GM19395 (cell line): Measurements from ENCODE around the gene ULK3.

Experiments used
- ATAC-seq: cut with Tn5 transposase; IDR thresholded peaks from one replicate; pipeline ENCODE4 v1.9.1; 2021; ENCODE audit warnings: mild to moderate bottlenecking, moderate library complexity; ENCODE audit not compliant: unreplicated experiment

Gene ULK3

DNA sequence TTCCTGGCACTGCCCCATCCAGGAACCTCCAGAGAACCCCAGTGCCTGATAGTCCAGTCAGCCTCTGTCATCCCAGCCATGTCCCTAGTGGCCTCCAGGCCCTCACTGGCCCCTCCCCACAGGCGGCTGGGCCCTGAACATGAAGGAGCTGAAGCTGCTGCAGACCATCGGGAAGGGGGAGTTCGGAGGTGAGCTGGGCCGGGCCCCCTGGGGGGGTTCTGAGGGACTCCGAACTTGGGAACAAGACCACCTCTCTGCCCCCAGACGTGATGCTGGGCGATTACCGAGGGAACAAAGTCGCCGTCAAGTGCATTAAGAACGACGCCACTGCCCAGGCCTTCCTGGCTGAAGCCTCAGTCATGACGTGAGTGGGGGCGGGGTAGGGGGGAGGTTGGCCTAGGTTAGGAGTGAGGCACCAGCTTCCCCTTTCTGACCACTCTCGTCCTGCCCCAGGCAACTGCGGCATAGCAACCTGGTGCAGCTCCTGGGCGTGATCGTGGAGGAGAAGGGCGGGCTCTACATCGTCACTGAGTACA lies 42.3 kb downstream of the ULK3 start:
- no peak for ATAC-seq

DNA sequence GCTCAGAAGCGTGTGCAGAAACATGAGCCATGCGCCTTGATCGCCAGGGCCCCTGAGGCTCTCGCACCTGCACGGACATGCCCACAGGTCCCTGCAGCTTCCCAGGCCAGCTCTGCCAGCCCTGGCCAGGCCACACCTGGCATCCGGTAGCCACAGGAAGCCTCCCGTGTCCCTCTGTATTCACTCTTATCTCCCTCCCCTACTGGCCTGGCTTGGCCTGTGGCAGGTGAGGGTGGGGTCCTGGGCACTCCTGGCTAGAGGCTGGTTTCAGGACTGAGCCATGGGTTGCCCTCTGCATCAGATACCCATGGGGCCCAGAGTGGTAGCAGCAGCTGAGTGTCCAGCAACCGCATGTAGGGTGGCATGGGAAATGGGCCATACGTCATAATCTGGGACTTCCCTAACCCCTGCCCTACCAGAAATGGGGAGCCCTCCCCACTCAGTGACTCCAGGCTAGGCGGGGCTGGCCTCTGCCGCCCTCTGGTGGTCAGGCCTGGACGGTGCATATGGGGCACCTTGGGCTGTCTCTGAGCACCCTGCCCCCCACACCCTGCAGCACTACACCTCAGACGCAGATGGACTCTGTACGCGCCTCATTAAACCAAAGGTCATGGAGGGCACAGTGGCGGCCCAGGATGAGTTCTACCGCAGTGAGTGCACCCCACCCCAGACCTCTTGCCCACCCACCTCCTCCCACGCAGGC lies 42.9 kb downstream of the ULK3 start:
- ATAC-seq, result no peak

DNA sequence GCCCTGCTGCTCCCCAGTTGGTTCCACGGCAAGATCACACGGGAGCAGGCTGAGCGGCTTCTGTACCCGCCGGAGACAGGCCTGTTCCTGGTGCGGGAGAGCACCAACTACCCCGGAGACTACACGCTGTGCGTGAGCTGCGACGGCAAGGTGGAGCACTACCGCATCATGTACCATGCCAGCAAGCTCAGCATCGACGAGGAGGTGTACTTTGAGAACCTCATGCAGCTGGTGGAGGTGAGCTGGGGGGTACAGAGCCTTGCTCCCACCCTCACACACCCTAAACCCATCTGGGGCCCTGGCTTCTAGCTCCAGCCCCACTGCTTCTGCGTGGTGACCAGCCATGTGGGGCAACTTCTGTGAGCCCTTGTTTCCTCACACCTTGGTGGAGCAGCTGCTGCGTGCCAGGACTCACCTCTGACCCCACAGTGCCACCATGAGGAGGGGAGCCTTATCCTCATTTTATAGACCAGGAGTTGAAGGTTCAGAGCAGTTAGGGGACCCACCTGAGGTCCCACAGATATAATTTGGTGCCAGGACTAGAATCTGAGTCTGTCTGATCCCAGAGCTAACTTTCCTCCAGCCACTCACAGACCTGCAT lies 43.6 kb downstream of the ULK3 start:
- ATAC-seq, result no peak

DNA sequence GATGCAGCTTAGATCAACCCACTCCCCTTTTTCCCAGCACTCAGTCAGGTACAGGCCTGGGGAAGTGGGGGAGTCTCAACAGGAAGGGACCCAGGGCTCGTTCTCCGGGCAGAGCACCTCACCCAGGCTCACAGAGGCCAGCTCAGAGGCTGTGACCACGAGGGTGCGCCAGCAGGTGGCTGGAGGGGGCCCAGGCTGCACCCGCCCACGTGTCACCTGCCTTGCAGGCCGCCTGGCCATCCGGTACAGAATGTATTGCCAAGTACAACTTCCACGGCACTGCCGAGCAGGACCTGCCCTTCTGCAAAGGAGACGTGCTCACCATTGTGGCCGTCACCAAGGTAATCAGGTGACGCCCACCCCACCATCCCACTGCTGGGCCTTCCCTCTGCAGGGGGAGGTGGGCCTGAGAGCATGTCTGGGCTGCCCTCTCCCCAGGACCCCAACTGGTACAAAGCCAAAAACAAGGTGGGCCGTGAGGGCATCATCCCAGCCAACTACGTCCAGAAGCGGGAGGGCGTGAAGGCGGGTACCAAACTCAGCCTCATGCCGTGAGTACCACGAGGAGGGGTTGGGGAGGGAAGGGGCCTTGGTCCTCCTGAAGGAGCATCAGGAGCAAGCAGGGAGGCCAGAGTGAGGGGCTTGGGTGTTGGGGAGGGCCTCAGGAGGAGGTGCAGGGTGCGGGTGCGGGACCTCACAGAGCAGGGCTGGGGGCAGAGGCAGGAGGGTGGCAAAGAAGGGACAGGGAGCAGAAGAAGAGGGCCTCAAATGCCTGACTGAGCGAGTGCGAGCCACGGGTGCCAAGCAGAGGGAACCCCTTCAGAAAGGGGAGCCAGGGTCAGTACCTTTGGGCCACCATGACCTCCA lies 44.3 kb downstream of the ULK3 start:
- no peak for ATAC-seq

DNA sequence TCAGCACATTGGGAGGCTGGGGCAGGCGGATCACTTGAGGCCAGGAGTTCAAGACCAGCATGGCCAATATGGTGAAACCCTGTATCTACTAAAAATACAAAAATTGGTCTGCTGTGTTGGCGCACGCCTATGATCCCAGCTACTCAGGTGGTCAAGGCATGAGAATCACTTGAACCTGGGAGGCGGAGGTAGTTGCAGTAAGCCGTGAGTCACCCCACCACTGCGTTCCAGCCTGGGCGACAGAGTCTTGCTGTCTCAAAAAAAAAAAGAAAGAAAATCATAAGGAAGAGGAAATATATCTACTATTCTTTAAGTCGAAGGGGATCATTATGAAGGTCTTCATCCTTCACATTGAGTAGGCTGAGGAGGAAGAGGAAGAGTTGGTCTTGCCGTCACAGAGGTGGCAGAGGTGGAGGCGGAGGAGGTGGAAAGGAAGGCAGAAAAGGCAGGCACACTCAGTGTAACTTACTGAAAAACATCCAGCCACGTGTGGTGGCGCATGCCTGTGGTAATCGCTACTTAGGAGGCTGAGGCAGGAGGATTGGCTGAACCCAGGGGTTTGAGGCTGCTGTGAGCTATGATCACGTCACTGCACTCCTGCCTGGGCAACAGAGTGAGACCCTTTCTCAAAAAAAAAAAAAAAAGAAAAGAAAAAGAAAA lies 46.9 kb downstream of the ULK3 start:
- ATAC-seq, result no peak

DNA sequence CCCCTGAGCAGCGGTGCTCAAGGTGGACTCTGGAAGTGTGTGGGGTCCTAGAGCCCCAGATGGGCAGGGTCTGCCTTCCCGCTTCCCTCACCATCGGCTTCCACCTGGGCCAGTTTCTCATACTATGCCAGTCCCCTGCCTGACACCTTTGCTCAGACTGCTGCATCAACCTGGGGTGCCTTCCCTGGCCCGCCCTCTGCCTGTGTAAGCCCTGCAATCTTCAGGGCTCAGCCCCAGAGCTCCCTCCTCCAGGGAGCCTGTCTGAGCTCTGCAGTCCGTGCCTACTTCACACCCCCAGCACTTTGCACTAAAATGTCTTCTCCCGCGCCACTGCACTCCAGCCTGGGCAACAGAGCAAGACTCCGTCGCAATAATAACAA lies 48.0 kb downstream of the ULK3 start:
- ATAC-seq, result no peak

DNA sequence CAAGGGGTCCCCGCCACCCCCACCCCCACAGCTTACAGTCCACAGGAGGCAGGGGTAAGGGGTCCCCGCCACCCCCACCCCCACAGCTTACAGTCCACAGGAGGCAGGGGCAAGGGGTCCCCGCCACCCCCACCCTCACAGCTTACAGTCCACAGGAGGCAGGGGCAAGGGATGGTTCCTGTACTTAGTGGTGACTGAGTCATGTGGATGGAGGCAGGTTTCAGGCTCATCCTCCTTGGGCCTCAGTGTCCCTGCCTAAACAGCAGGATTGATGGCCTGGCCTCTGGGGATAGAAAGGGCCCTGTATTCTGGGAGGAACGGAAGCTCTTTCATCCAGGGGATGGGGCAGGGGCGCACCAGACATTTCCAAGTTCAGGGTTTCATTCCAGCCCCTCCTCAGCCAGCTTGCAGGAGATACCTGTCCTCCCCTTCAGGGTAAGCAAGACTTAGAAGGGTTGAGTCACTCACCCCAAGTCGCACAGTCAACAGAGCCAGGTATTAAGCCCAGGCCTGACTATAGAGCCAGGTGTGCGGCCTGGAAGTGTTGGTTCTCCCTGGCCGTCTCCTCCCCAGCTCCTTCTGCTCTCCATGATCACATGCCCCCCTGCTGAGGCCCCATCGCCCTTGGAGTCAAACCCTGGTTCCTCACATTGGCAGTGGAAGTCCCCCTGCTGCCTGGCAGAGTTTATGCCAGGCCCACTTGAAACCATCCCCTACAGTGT lies 48.5 kb downstream of the ULK3 start:
- ATAC-seq, result no peak

DNA sequence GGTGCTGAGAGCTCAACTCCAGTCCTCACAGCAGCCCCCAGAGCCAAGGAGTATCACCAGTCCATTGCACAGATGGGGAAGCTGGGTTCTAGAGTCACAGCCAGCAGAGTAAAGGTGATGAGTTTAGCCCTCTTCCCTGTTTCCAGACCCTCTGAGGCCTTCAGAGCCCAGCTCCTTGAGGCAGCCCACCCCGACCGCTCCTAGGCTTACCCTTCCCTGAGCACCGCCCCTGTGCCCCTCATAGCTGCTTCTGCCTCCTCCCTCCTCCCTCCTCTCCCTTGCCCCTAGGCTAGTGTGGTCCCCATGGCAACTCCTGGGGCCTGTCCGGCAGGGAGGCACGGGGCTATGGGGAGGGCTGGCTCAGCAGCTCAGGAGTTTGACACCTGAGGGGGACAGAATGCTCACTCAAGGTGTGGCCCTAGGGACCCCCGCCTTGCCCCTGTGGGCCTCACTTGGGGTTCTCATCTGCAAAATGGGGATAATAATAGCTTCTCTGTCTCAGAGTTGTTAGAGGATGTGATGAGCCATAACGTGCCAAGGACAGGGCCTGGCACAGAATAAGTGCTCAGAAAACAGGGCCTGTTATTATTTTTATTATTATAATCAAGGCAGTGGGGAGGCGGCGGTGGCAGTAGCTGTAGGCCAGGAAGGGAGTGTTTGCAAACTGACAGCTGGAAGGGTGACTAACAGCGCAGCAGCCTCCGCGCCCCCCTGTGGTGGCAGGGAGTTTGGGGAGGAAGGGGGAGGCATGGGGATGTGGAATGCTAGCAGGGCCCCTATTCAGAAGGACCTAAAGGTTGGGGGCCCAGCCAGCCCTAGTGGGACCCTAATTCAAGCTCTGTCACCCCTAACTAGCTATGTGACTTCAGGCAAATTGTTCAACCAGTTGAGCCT lies 49.6 kb downstream of the ULK3 start:
- no peak for ATAC-seq

DNA sequence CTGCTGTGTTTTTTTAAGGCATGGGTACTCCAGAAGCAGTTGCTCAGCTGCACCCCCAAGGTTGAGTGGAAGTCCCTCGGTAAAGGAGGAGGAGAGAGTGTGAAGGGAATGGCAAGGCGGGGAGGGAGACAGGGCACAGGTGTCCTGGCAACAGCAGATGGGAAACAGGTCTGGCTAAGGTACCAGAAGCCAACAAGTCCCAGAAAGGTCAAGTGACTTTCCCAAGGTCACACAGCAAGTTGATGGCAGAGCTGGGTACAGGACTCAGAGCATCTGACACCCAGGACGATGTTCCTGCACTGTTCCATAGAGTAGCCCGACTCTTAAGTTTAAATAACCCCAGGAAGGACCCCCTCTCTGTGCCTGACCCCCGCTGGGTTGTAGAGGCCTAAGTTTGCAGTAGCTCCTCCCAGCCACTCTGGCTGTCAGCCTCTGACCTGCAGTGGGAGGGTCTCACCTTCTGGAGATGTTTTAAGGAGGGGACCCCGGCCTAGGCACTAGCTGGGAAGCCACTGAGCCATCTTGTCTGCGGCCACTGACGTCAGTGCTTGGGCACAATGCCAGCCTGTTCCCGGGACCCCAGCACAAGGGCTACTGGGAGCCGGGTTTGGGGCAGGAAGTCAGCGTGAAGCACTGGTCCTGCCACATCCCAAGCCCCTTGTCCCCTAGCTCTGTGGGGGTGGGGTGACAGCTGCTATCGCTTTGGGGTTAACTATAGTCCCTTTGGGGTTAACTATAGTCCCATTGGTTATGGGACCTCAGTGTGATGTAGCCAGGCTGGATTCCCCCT lies 50.5 kb downstream of the ULK3 start:
- no peak for ATAC-seq

DNA sequence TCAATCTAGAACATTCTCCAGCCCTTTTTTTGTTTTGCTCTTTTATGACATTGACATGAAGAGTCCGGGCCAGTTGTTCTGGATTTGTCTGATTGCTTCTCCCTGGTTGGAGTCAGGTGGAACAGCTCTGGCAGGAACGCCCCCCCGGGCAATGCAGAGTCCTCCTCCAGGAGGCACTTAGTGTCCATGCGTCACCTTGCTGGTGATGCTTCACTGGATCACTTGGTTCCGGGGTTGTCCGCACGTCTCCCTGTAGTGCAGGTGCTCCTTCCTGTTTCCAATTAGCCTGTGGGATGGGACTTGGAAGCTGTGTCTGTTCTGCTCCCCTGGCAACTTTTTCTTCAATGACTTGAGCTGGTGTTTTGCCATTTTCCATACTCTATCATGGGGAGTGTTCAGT lies 51.3 kb downstream of the ULK3 start:
- ATAC-seq, result no peak

DNA sequence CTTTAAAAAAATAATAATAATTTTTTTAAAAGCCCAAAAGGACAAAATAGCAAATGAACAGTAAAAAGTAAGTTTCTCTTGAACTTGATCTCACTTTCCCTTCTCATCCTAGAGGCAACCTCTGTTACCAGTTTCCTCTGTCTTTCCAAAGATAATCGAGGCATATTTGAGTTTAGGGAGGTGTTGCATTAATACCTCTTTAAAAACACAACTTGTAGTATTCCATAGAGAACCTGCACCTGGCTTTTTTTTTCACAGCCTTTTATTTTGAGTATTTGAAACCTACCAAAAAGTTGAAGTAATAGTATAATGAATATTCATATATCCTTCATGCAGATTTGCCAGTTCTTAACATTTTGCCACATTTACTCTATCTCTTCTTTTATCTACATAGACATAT lies 51.9 kb downstream of the ULK3 start:
- ATAC-seq, result no peak

DNA sequence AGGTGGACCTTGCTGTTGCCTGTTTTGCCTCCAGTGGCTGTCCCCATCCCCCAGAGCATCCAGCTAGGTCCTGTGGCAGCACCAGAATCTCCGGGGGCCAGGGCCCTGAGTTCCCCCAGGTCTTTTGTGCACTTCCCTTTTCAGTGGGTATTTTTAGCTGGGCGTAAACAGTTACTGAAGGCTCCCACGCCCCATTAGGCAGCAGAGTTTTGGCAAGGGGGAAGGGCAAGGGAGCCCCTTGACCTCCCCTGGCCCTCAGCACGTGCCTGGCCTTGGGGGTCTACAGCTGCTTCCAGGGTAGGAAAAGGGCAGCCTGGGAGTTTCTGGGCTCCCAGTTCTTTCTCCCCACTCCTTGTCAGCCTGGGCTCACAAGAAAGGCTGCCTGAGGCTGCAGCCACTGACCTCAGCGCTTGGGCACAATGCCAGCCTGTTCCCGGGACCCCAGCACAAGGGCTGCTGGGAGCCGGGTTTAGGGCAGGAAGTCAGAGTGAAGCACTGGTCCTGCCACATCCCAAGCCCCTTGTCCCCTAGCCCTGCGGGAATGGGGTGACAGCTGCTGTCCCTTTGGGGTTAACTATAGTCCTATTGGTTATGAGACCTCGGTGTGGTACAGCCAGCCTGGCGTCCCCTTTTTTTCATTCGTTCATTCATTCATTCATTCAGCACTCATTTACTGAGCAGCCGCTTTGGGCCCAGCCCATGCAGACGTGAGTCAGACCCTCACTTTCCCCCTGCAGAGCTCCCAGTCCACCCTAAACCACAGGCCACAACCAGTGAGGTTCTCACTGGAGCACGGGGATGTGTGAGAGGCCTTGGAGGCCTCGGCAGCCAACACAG lies 52.7 kb downstream of the ULK3 start:
- ATAC-seq, result peak; percentile 19

DNA sequence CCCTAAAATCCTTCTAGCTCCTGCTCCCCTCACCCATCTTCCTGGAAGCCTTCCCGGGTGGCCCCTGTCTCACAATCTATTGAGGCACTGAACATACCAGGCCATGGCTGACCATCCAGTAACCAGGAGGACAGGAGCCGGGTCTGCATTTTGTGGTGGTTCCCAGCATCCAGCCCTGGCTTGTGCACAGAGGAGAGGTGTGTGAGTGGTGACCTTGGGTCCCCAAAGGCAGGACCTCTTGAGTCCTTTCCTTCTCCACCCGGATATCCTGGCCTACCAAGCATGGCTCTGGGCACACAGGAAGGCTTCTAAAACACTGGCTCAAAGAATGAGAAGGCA lies 53.2 kb downstream of the ULK3 start:
- no peak for ATAC-seq

DNA sequence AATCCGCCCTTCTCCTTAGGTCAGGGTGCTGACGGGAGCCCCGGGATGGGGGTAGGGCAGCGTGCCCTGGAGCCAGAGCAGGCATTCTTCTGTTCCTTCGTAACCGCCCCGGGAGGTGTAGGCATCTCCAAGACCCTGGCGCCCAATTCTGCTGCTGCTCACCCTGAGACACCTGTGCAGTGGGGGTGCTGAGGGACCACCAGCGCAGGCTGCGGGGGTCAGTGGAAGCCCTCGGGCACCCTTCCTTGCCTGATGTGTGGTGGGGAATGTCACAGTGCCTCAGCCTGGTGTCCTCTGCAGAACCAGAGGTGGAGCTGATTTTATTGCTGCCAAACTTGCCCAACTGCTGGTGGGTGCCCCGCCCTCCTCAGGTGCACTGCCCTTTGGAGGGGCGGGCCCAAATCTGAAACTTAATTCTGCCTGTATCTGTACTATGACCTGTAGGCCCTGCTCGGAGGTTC lies 53.8 kb downstream of the ULK3 start:
- no peak for ATAC-seq

DNA sequence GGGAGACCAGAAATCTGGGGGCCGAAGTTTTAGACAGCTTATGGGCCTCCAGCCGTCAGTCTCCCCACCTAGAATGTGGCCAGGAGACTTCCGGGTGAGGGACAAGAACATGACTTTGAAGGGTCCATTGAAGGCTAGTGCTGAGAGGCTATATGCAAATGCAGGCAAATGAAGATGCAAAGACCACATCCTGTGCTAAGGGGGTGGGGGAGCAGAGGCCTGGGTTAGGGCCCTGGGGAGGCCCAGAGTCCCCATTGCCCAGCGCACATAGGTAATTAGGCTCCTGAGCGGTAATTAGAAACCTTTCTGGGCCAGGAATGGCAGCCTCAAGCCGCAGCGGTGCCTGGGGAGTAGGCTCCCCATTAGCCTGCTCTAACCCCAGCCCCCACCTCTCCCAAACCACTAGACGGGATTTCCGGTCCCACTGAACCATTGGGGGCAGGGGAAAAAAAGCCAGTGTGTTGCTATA lies 54.2 kb downstream of the ULK3 start:
- no peak for ATAC-seq

DNA sequence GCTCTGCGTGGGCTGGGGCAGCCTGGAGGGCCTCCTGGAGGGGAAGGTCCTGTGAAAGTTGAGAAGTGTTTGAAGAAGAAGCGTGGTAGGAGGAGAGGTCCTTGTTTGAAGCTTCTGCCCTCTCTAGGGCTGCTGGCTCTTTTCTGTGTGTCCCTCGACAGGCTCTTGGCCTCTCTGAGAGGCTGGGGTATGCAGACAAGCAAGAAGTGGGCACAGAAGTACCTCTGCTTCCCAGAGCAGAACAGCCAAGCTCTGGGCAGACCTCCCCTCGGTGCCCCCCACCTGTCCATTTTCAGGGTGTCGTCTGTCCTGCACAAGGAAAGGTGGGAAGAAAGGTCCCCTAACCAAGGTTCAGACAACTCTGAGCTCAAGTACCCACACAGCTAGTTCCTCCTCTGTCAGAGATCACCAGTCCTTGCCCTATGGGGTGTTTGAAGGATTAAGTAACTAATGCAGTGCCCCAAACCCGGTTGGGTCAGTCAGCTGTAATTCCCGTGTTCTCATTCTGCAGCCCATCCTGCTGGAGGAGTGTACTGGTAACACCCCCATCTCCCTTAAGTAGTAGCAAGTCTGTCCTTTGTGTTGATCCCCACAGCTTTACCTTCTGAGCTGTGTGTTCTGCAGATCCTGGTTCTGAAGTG lies 54.8 kb downstream of the ULK3 start:
- ATAC-seq, result no peak
